IMR-90 (cell line): Measurements from ENCODE around the gene PLOD1. TPM values are rescaled to one million over a fixed set of nuclear protein-coding genes. Genes with fewer than 3 reads are reported as not detected.
"Not testable (repeated sequence)": the region's sequence is repeated elsewhere in the genome, so short reads cannot be mapped to it uniquely, and the experiment has no call there.

ENCODE experiments used
- ATAC-seq: fragments of 200-7000 bp; cut with Tn5 transposase; 2 replicates; pipeline ENCODE4 v1.9.1; 2020; ENCODE audit warnings: low read depth, mild to moderate bottlenecking, moderate library complexity
- BruUV-seq: library from RNA; stranded (reverse); fragments of 400-500 nt; replicated peaks from 2 replicates; lab custom pipeline; 2021; lab: Mats Ljungman, UMichigan
- CTCF ChIA-PET: fragments of 300-600 bp; formaldehyde crosslinking; extraction: SDS; loops from one replicate; lab custom pipeline; 2021; ENCODE audit warnings: antibody characterized with exemption; lab: Yijun Ruan, JAX
- POLR2A ChIA-PET: fragments of 300-600 bp; sonication (Branson Sonifier 250); formaldehyde crosslinking; loops from one replicate; lab custom pipeline; 2022; ENCODE audit warnings: antibody characterized with exemption; ENCODE audit not compliant: unreplicated experiment; lab: Charles Lee
- DNase-seq: peaks from one replicate; pipeline ENCODE4 v3.0.0; 2013
- H2AFZ ChIP-seq: replicated peaks from 2 replicates; pipeline ENCODE3; 2013; ENCODE audit warnings: low read length, mild to moderate bottlenecking; ENCODE audit not compliant: poor library complexity
- H2AK5ac ChIP-seq: 2 replicates; pipeline ENCODE4 v1.6.1; 2013; ENCODE audit warnings: low read depth, low read length, inconsistent platforms
- H2AK9ac ChIP-seq: replicated peaks from 2 replicates; pipeline ENCODE3; 2013; ENCODE audit warnings: mild to moderate bottlenecking, low read depth, low read length, moderate library complexity; ENCODE audit not compliant: poor library complexity
- H2BK120ac ChIP-seq: 2 replicates; pipeline ENCODE4 v1.6.1; 2013; ENCODE audit warnings: low read depth, low read length, inconsistent platforms
- H2BK15ac ChIP-seq: 3 replicates; pipeline ENCODE4 v1.6.1; 2013; ENCODE audit warnings: low read depth, low read length, inconsistent platforms
- H2BK20ac ChIP-seq: 2 replicates; pipeline ENCODE4 v1.6.1; 2013; ENCODE audit warnings: low read depth, mild to moderate bottlenecking, inconsistent platforms, low read length, moderate library complexity
- H2BK5ac ChIP-seq: 2 replicates; pipeline ENCODE4 v1.6.1; 2013; ENCODE audit warnings: mild to moderate bottlenecking, low read depth, low read length, inconsistent platforms; ENCODE audit not compliant: poor library complexity, severe bottlenecking
- H3K14ac ChIP-seq: replicated peaks from 2 replicates; pipeline ENCODE4 v1.6.1; 2013; ENCODE audit warnings: low read depth, low read length, inconsistent platforms
- H3K18ac ChIP-seq: 2 replicates; pipeline ENCODE4 v1.6.1; 2013; ENCODE audit warnings: low read depth, low read length, control low read depth
- H3K23ac ChIP-seq: 2 replicates; pipeline ENCODE4 v1.6.1; 2013; ENCODE audit warnings: low read depth, low read length, inconsistent platforms
- H3K27ac ChIP-seq: 2 replicates; pipeline ENCODE4 v1.5.1; 2013; ENCODE audit warnings: mild to moderate bottlenecking, control low read depth, low read length; ENCODE audit not compliant: insufficient read depth
- H3K27me3 ChIP-seq: 2 replicates; pipeline ENCODE4 v1.6.1; 2013; ENCODE audit warnings: low read length; ENCODE audit not compliant: control insufficient read depth, insufficient read depth
- H3K36me3 ChIP-seq: 2 replicates; pipeline ENCODE4 v1.6.1; 2013; ENCODE audit warnings: low read length, mixed read lengths; ENCODE audit not compliant: control insufficient read depth, insufficient read depth
- H3K4ac ChIP-seq: 2 replicates; pipeline ENCODE4 v1.6.1; 2013; ENCODE audit warnings: low read depth, low read length, inconsistent platforms
- H3K4me1 ChIP-seq: 2 replicates; pipeline ENCODE4 v1.6.1; 2013; ENCODE audit warnings: low read length, mixed read lengths; ENCODE audit not compliant: control insufficient read depth, insufficient read depth
- H3K4me2 ChIP-seq: 2 replicates; pipeline ENCODE4 v1.6.1; 2013; ENCODE audit warnings: low read depth, mild to moderate bottlenecking, control low read depth, low read length, moderate library complexity
- H3K4me3 ChIP-seq: 2 replicates; pipeline ENCODE4 v1.5.1; 2013; ENCODE audit warnings: low read depth, mild to moderate bottlenecking, control low read depth, low read length, moderate library complexity; ENCODE audit not compliant: insufficient read depth
- H3K56ac ChIP-seq: 2 replicates; pipeline ENCODE4 v1.6.1; 2013; ENCODE audit warnings: low read length, inconsistent platforms; ENCODE audit not compliant: insufficient read depth; ENCODE audit errors: extremely low read depth
- H3K79me1 ChIP-seq, 2 experiments: 2 replicates each; pipeline ENCODE4 v1.6.1; 2013; ENCODE audit warnings: low read length in 2 of 2, inconsistent platforms in 1 of 2, low read depth in 1 of 2
- H3K9ac ChIP-seq: 2 replicates; pipeline ENCODE4 v1.6.1; 2013; ENCODE audit warnings: low read depth, low read length, control low read depth
- H3K9me1 ChIP-seq: 2 replicates; pipeline ENCODE4 v1.6.1; 2013; ENCODE audit warnings: low read length, inconsistent platforms; ENCODE audit not compliant: insufficient read depth
- H3K9me3 ChIP-seq: 2 replicates; pipeline ENCODE4 v1.6.1; 2013; ENCODE audit warnings: low read length; ENCODE audit not compliant: control insufficient read depth, insufficient read depth
- H4K20me1 ChIP-seq: 2 replicates; pipeline ENCODE4 v1.6.1; 2013; ENCODE audit warnings: low read length, inconsistent platforms; ENCODE audit not compliant: insufficient read depth
- H4K5ac ChIP-seq: 2 replicates; pipeline ENCODE4 v1.6.1; 2013; ENCODE audit warnings: mild to moderate bottlenecking, low read depth, low read length, control low read depth
- H4K8ac ChIP-seq, 2 experiments: 2 replicates each; pipeline ENCODE4 v1.6.1; 2013; ENCODE audit warnings: low read depth in 2 of 2, low read length in 2 of 2, control low read depth in 1 of 2, inconsistent platforms in 1 of 2
- H4K91ac ChIP-seq: 2 replicates; pipeline ENCODE4 v1.6.1; 2013; ENCODE audit warnings: low read depth, low read length, inconsistent platforms; ENCODE audit not compliant: insufficient read depth
- WGBS, 2 experiments: methylation state at CpG; one replicate each; pipeline versions ENCODE4 v1.1.5 to v1.1.7; 2013; ENCODE audit warnings: missing lambda C conversion rate in 2 of 2; ENCODE audit not compliant: insufficient read length in 1 of 2; ENCODE audit errors: extremely low coverage in 2 of 2; 5-methylcytosine and 5-hydroxymethylcytosine counted together
- dilution Hi-C: fragments of 300-500 bp; cut with HindIII; formaldehyde crosslinking; loops from one replicate; pipeline ENCODE4 v1.14.3; 2018; ENCODE audit warnings: low sequenced_read_pairs; ENCODE audit not compliant: unreplicated experiment
- in situ Hi-C: fragments of 300-500 bp; cut with MboI; formaldehyde crosslinking; loops from 3 replicates; pipeline ENCODE4 v1.14.3; 2019; ENCODE audit warnings: low sequenced_read_pairs, inconsistent platforms, mixed read lengths
- intact Hi-C: fragments of 100-400 bp; cut with micrococcal nuclease; formaldehyde crosslinking; loops from 2 replicates; pipeline ENCODE4 v1.10.0; 2022
- polyA plus RNA-seq, 3 experiments: library from polyadenylated mRNA; depleted of rRNA; stranded (reverse); fragments of >200 nt; gene quantifications; 2 replicates each; pipeline ENCODE4 v1.2.3, GENCODE V29; 2012; ENCODE audit warnings: low replicate concordance in 1 of 3
- total RNA-seq: library from RNA; depleted of rRNA; stranded (reverse); fragments of >200 nt; gene quantifications from 2 replicates; pipeline ENCODE4 v1.2.3, GENCODE V29; 2012

The PLOD1 gene
- total and polyA plus RNA-seq, 2 of the 4 experiments (the other 2 are of a cell fraction): 283 to 609 TPM

DNA sequence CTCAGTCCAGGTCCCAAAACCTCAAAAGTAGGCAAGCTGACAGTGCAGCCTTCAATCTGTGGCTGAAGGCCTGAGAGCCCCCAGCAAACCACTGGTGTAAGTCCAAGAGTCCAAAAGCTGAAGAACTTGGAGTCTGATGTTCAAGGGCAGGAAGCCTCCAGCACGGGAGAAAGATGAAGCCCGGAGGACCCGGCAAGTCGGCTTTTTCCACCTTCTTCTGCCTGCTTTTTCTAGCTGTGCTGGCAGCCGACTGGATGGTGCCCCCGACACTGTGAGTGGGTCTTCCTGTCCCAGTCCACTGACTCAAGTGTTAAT, 23.6 kb upstream of the PLOD1 start:
- dilution Hi-C loops, H3K4ac ChIP-seq, H2AK9ac ChIP-seq, H3K4me1 ChIP-seq, H3K56ac ChIP-seq, H3K4me3 ChIP-seq, H3K9ac ChIP-seq, H3K14ac ChIP-seq, BruUV-seq, DNase-seq, CTCF ChIA-PET, H2AFZ ChIP-seq, H4K5ac ChIP-seq, H3K79me1 ChIP-seq, H2BK15ac ChIP-seq, ATAC-seq, in situ Hi-C loops, H3K36me3 ChIP-seq, H4K91ac ChIP-seq, H3K27me3 ChIP-seq, H2BK20ac ChIP-seq, H3K23ac ChIP-seq, POLR2A ChIA-PET, H3K27ac ChIP-seq, H4K8ac ChIP-seq, H4K20me1 ChIP-seq, intact Hi-C loops, H2BK5ac ChIP-seq, H2BK120ac ChIP-seq, H3K9me3 ChIP-seq, H3K9me1 ChIP-seq, H3K4me2 ChIP-seq, H3K18ac ChIP-seq, H2AK5ac ChIP-seq: not testable (repeated sequence)
- WGBS, 2 experiments: 86% methylated on average over 4 of the region's 6 CpGs; no CpG with 5 or more reads in 1 of the 2 experiments
